Upper lobe of right lung (tissue), 1 donor: ENCODE data around the gene SMIM43. TPM values are rescaled to one million over a fixed set of nuclear protein-coding genes. Genes with fewer than 3 reads are reported as not detected.
"Not testable (repeated sequence)": the region's sequence is repeated elsewhere in the genome, so short reads cannot be mapped to it uniquely, and the experiment has no call there.

Experiments
- ATAC-seq: fragments of 200-7000 bp; cut with Tn5 transposase; one replicate; pipeline ENCODE4 v1.9.1; 2020; ENCODE audit warnings: mild to moderate bottlenecking, moderate library complexity
- DNase-seq: peaks from one replicate; pipeline ENCODE4 v3.0.0-alpha.2; 2020
- H3K27ac ChIP-seq: fragments of 200-600 bp; one replicate; pipeline ENCODE4 v1.8.0; 2022
- H3K27me3 ChIP-seq: fragments of 200-600 bp; one replicate; pipeline ENCODE4 v1.8.0; 2022; ENCODE audit warnings: mild to moderate bottlenecking
- H3K36me3 ChIP-seq: fragments of 200-600 bp; one replicate; pipeline ENCODE4 v1.8.0; 2022
- H3K4me1 ChIP-seq: fragments of 200-600 bp; one replicate; pipeline ENCODE4 v1.8.0; 2022
- H3K4me3 ChIP-seq: fragments of 200-600 bp; one replicate; pipeline ENCODE4 v1.8.0; 2022; ENCODE audit warnings: mild to moderate bottlenecking
- H3K9me3 ChIP-seq: fragments of 200-600 bp; one replicate; pipeline ENCODE4 v1.8.0; 2022
- intact Hi-C: fragments of 100-400 bp; cut with DNase I; formaldehyde crosslinking; loops from one replicate; pipeline ENCODE4 v1.11.0; 2022
- total RNA-seq: library from RNA; stranded (reverse); fragmentation: NEBNext Ultra II Directional; extraction: Animal tissue kit (Norgen Biotek cat#: 25700); gene quantifications from one replicate; pipeline ENCODE4 v1.2.1, GENCODE V29; 2021
- TF ChIP-seq, protein P1 (sequence below): fragments of 200-600 bp; IDR thresholded peaks from one replicate; pipeline ENCODE4 v1.8.0; 2022; ENCODE audit warnings: antibody characterized with exemption
- donor health status: DM: no; HTN: yes; CAD: no; lungs with severe emphysema.

Gene SMIM43
- total RNA-seq, 1 donor from 2014 or later: not detected

DNA sequence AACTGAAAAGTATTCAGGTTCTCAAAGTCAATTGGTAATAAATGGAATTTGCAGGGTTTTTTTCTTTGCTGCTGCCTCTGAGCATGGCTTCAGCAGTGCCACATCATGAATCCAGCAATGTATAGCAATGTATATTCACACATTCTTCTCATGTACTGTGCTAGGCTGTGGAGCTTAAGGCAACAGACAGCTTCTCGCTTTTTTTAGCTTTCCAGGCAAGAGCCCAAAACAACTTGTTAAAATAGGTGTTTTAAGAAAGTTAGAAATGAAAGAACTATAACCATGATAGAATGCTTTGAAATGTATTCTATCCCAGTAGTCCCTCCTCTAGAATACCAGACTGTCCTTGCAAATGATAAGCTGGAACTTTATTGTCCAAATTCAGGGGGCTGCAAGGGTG is 30.4 kb downstream of the SMIM43 start:
- H3K36me3 ChIP-seq: no peaks in the 10 kb centered on the region
- H3K27me3 ChIP-seq: no peaks in the 10 kb centered on the region
- no peak overlapping the region for H3K4me3 ChIP-seq
- intact Hi-C loops: no loop called here
- no peak for ATAC-seq
- no peaks in the 10 kb centered on the region for H3K9me3 ChIP-seq
- peaks cover 7% of the 10 kb centered on the region for H3K4me1 ChIP-seq
- TF ChIP-seq, protein P1, sequence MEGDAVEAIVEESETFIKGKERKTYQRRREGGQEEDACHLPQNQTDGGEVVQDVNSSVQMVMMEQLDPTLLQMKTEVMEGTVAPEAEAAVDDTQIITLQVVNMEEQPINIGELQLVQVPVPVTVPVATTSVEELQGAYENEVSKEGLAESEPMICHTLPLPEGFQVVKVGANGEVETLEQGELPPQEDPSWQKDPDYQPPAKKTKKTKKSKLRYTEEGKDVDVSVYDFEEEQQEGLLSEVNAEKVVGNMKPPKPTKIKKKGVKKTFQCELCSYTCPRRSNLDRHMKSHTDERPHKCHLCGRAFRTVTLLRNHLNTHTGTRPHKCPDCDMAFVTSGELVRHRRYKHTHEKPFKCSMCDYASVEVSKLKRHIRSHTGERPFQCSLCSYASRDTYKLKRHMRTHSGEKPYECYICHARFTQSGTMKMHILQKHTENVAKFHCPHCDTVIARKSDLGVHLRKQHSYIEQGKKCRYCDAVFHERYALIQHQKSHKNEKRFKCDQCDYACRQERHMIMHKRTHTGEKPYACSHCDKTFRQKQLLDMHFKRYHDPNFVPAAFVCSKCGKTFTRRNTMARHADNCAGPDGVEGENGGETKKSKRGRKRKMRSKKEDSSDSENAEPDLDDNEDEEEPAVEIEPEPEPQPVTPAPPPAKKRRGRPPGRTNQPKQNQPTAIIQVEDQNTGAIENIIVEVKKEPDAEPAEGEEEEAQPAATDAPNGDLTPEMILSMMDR: no peak
- no peak for DNase-seq
- H3K27ac ChIP-seq: no peak overlapping the region

DNA sequence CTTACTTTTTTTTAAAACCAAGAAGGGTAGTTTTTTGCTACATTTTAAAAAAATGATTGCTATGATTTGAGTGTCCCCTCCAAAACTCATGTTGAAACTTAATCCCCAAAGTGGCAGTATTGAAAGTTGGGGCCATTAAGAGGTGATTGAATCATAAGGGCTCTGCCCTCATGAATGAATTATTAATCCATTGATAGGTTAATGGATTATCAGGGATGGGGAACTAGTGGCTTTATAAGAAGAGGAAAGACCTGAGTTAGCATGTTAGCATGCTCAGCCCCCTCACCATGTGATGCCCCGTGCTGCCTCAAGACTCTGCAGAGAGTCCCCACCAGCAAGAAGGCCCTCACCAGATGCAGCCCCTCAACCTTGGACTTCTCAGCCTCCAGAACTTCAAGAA is 31.0 kb downstream of the SMIM43 start:
- ATAC-seq (no peak), DNase-seq (no peak)
- intact Hi-C loops: no loop called here
- peaks cover 6% of the 10 kb centered on the region for H3K4me1 ChIP-seq
- no peak overlapping the region for H3K27ac ChIP-seq
- H3K27me3 ChIP-seq: no peaks in the 10 kb centered on the region
- TF ChIP-seq, protein P1: no peak
- no peak overlapping the region for H3K4me3 ChIP-seq
- no peaks in the 10 kb centered on the region for H3K9me3 ChIP-seq
- no peaks in the 10 kb centered on the region for H3K36me3 ChIP-seq

DNA sequence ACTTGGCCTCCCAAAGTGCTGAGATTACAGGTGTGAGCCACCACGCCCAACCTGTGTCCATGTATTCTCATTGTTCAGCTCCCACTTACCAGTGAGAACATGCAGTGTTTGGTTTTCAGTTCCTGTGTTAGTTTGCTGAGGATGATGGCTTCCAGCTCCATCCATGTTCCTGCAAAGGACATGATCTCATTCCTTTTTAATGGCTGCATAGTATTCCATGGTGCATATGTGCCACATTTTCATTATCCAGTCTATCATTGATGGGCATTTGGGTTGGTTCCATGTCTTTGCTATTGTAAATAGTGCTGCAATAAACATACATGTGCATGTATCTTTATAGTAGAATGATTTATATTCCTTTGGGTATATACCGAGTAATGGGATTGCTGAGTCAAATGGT is 35.2 kb downstream of the SMIM43 start:
- H3K36me3 ChIP-seq, ATAC-seq, H3K4me1 ChIP-seq, H3K9me3 ChIP-seq, intact Hi-C loops, DNase-seq, H3K4me3 ChIP-seq, H3K27ac ChIP-seq, H3K27me3 ChIP-seq: not testable (repeated sequence)

DNA sequence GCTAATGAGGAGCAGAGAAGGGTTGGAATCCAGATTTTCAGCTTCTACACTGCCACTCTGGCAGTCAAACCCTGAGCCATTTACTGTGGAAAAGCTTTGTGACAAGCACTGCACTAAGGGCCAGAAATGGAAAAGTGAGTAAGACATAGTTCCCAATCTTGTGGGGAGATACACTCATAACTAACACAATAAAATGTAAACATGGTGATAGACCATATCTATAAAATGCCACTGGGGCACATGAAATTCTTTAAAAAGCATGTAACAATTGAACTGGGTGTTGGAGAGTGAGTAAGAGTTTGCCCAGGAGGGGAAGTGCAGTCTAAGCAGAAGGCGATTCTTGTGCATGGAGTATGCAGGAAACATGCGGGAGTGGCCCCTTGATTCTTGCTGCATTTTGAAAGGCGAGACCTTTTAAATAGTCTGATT is 36.2 kb downstream of the SMIM43 start:
- H3K27ac ChIP-seq: no peak overlapping the region
- H3K4me3 ChIP-seq: no peak overlapping the region
- H3K9me3 ChIP-seq: no peaks in the 10 kb centered on the region
- H3K27me3 ChIP-seq: no peaks in the 10 kb centered on the region
- intact Hi-C loops: no loop called here
- H3K36me3 ChIP-seq: no peaks in the 10 kb centered on the region
- TF ChIP-seq, protein P1: no peak
- no peak for ATAC-seq
- no peak for DNase-seq
- H3K4me1 ChIP-seq: no peaks in the 10 kb centered on the region

DNA sequence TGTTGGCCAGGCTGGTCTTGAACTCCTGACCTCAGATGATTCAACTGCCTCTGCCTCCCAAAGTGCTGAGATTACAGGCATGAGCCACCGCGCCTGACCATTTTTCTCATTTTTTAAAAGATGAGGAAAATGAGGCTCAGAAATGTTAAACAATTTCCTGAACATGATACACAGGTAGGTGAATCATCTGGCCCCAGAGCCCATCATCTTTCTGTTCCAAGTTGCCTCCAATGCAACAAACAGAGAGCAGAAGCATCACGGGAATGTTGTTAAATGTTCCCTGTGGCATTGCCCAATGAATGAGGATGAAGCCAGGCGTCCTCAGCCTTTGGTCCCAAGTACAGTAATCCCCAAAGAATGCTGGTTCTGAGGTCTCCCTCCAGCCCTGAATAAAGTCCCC is 36.9 kb downstream of the SMIM43 start:
- H3K27me3 ChIP-seq: no peaks in the 10 kb centered on the region
- H3K9me3 ChIP-seq: no peaks in the 10 kb centered on the region
- no peaks in the 10 kb centered on the region for H3K4me1 ChIP-seq
- TF ChIP-seq, protein P1: no peak
- H3K27ac ChIP-seq: no peak overlapping the region
- intact Hi-C loops: no loop called here
- H3K4me3 ChIP-seq: no peak overlapping the region
- DNase-seq: no peak
- ATAC-seq: no peak
- no peaks in the 10 kb centered on the region for H3K36me3 ChIP-seq

DNA sequence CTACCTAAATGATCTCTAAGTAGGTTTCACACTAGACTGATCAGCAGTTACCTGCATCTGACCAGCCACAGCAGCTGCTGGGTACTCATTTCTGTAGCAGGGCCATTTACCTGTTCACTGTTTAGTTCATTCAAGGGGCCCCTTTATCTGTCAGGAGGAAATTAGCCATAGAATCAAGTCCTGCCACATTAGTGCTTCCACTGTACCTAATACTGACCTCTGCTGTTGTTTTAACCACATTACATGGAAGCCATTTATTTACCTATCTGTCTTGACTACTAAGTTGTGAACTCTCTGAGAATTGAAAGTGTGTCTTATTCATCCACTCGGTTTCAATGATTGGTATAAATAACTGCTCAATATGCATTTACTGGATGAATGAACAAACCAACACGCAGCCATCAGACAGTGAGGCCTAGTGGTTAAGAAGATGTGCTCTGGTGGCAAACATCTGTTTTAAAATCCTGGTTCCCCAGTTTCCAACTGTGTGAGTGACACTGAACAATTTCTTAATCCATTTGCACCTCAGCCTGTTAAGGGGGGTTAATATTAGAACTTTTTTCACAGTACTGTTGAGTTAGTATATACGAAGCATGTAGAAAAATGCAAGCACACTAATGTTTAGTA is 38.2 kb downstream of the SMIM43 start:
- Histone ChIP-seq H3K27ac (no peak overlapping the region), H3K9me3 (no peaks in the 10 kb centered on the region), H3K36me3 (no peaks in the 10 kb centered on the region), H3K27me3 (no peaks in the 10 kb centered on the region), H3K4me1 (no peaks in the 10 kb centered on the region), H3K4me3 (no peak overlapping the region)
- DNase-seq (no peak), ATAC-seq (peak; percentile 96)
- intact Hi-C loops: no loop called here
- TF ChIP-seq, protein P1: peak; percentile 77
